ENCODE data around the gene MRPL41. TPM values are rescaled to one million over a fixed set of nuclear protein-coding genes. Genes with fewer than 3 reads are reported as not detected.

Gene MRPL41
- total and polyA plus RNA-seq, 2 of the 13 experiments (the other 11 are each of a cell fraction or from before 2014, with no cell fraction given), result 20.9 to 54.0 TPM

DNA sequence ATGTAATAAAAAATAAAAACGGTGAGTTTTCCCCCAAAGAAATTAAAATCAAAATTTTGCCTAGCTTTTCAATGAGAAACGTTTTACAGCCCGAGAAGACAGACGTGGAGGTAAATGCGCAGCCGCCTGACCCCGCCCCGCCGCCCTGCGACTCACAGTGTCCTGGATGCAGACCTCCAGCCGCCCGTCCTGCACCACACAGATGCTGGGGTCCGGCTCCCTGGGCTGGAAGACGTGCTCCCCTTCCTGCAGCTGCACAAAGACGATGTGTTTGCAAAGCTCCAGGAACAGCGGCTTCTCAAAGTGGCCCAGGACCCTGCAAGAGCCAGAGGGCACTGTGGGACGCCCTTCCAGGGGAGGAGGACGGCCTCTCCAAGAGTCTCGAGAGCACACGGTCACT lies 9.2 kb upstream of the MRPL41 start:
- intact Hi-C loops (cut with micrococcal nuclease; ENCODE audit: unreplicated experiment) (no loop called here), in situ Hi-C loops (cut with HindIII; ENCODE audit: extremely low pct_ligation_motif_present, low pct_unique_long_range_greater_than_20kb) (no loop called here)
- Histone ChIP-seq H3K9me3 (ENCODE audit: low read length) (peaks cover 10% of the 10 kb centered on the region; the same call in 1 of the 2 replicates), H3K4me3 (replicated peaks in 1 of 3; ENCODE audit: insufficient read depth in 1 of 3, low read depth in 2 of 3, low read length in 3 of 3) (no peak overlapping the region), H3K27ac (ENCODE audit: extremely low read length, insufficient read depth, low read length) (no peak overlapping the region), H3K4me2 (ENCODE audit: low read depth, low read length) (no peak overlapping the region), H3K36me3 (replicated peaks in 1 of 2; ENCODE audit: control insufficient read depth in 1 of 2, insufficient read depth in 2 of 2, low read length in 2 of 2) (no peaks in the 10 kb centered on the region), H4K20me1 (ENCODE audit: insufficient read depth, low read length) (no peaks in the 10 kb centered on the region), H3K27me3 (ENCODE audit: control insufficient read depth in 1 of 2, insufficient read depth in 2 of 2, low read length in 2 of 2) (peaks cover 0 to 2% of the 10 kb centered on the region in 2 experiments; a peak in 2 of 5 replicates), H2AFZ (ENCODE audit: low read length) (no peak overlapping the region), H3K4me1 (ENCODE audit: insufficient read depth, low read length) (no peaks in the 10 kb centered on the region; the same call in 1 of the 2 replicates), H3K9ac (ENCODE audit: insufficient read depth, low read depth, low read length) (no peak overlapping the region), H3K79me2 (ENCODE audit: insufficient read depth, low read length) (no peaks in the 10 kb centered on the region)
- CTCF ChIA-PET (ENCODE audit: low intra/inter-chr PET ratio, low total read pairs), result no interaction called here
- POLR2A ChIA-PET, result no interaction called here
- no peak for ATAC-seq
- DNase-seq (ENCODE audit: low spot score), result no peak
- no peak for FAIRE-seq
- WGBS (ENCODE audit: low lambda C conversion rate), result 67% methylated on average over 14 of the region's 20 CpGs
- no TSS peak for BruUV-seq (replicated peaks)
- TF ChIP-seq MAZ (IDR thresholded peaks at IDR 0.05; ENCODE audit: borderline replicate concordance, low read depth, low read length) (no peak), MAZ (CRISPR knock-in tag; IDR thresholded peaks at IDR 0.05; ENCODE audit: low read depth) (no peak), ZSCAN22 (CRISPR knock-in tag; IDR thresholded peaks at IDR 0.05) (no peak), ZBTB7A (CRISPR knock-in tag; IDR thresholded peaks at IDR 0.05) (no peak), ZNF598 (CRISPR knock-in tag; IDR thresholded peaks at IDR 0.05; ENCODE audit: borderline replicate concordance) (no peak), PHF5A (CRISPR knock-in tag; IDR thresholded peaks at IDR 0.05; ENCODE audit: low read depth, unreplicated experiment) (no peak), SCMH1 (CRISPR knock-in tag; IDR thresholded peaks at IDR 0.05; ENCODE audit: borderline replicate concordance) (no peak), RNF2 (conservative IDR thresholded peaks at IDR 0.05; ENCODE audit: low read depth) (no peak), ZNF703 (CRISPR knock-in tag; IDR thresholded peaks at IDR 0.05; ENCODE audit: borderline replicate concordance) (no peak), ZNF331 (CRISPR knock-in tag; IDR thresholded peaks at IDR 0.05) (no peak), JUND (CRISPR knock-in tag; IDR thresholded peaks at IDR 0.05) (no peak)
- TF ChIP-seq, protein P1, sequence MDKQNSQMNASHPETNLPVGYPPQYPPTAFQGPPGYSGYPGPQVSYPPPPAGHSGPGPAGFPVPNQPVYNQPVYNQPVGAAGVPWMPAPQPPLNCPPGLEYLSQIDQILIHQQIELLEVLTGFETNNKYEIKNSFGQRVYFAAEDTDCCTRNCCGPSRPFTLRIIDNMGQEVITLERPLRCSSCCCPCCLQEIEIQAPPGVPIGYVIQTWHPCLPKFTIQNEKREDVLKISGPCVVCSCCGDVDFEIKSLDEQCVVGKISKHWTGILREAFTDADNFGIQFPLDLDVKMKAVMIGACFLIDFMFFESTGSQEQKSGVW (CRISPR knock-in tag; IDR thresholded peaks at IDR 0.05; ENCODE audit: borderline replicate concordance), result no peak
- TF ChIP-seq, protein P2, sequence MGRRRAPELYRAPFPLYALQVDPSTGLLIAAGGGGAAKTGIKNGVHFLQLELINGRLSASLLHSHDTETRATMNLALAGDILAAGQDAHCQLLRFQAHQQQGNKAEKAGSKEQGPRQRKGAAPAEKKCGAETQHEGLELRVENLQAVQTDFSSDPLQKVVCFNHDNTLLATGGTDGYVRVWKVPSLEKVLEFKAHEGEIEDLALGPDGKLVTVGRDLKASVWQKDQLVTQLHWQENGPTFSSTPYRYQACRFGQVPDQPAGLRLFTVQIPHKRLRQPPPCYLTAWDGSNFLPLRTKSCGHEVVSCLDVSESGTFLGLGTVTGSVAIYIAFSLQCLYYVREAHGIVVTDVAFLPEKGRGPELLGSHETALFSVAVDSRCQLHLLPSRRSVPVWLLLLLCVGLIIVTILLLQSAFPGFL (CRISPR knock-in tag; IDR thresholded peaks at IDR 0.05), result no peak
- TF ChIP-seq, protein P3, sequence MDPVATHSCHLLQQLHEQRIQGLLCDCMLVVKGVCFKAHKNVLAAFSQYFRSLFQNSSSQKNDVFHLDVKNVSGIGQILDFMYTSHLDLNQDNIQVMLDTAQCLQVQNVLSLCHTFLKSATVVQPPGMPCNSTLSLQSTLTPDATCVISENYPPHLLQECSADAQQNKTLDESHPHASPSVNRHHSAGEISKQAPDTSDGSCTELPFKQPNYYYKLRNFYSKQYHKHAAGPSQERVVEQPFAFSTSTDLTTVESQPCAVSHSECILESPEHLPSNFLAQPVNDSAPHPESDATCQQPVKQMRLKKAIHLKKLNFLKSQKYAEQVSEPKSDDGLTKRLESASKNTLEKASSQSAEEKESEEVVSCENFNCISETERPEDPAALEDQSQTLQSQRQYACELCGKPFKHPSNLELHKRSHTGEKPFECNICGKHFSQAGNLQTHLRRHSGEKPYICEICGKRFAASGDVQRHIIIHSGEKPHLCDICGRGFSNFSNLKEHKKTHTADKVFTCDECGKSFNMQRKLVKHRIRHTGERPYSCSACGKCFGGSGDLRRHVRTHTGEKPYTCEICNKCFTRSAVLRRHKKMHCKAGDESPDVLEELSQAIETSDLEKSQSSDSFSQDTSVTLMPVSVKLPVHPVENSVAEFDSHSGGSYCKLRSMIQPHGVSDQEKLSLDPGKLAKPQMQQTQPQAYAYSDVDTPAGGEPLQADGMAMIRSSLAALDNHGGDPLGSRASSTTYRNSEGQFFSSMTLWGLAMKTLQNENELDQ (CRISPR knock-in tag; IDR thresholded peaks at IDR 0.05; ENCODE audit: borderline replicate concordance), result no peak
- TF ChIP-seq, protein P4, sequence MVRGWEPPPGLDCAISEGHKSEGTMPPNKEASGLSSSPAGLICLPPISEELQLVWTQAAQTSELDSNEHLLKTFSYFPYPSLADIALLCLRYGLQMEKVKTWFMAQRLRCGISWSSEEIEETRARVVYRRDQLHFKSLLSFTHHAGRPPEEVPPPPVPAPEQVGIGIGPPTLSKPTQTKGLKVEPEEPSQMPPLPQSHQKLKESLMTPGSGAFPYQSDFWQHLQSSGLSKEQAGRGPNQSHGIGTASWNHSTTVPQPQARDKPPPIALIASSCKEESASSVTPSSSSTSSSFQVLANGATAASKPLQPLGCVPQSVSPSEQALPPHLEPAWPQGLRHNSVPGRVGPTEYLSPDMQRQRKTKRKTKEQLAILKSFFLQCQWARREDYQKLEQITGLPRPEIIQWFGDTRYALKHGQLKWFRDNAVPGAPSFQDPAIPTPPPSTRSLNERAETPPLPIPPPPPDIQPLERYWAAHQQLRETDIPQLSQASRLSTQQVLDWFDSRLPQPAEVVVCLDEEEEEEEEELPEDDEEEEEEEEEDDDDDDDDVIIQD (CRISPR knock-in tag; IDR thresholded peaks at IDR 0.05; ENCODE audit: low read depth), result no peak
- TF ChIP-seq, protein P5, sequence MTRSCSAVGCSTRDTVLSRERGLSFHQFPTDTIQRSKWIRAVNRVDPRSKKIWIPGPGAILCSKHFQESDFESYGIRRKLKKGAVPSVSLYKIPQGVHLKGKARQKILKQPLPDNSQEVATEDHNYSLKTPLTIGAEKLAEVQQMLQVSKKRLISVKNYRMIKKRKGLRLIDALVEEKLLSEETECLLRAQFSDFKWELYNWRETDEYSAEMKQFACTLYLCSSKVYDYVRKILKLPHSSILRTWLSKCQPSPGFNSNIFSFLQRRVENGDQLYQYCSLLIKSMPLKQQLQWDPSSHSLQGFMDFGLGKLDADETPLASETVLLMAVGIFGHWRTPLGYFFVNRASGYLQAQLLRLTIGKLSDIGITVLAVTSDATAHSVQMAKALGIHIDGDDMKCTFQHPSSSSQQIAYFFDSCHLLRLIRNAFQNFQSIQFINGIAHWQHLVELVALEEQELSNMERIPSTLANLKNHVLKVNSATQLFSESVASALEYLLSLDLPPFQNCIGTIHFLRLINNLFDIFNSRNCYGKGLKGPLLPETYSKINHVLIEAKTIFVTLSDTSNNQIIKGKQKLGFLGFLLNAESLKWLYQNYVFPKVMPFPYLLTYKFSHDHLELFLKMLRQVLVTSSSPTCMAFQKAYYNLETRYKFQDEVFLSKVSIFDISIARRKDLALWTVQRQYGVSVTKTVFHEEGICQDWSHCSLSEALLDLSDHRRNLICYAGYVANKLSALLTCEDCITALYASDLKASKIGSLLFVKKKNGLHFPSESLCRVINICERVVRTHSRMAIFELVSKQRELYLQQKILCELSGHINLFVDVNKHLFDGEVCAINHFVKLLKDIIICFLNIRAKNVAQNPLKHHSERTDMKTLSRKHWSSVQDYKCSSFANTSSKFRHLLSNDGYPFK (CRISPR knock-in tag; IDR thresholded peaks at IDR 0.05; ENCODE audit: borderline replicate concordance), result no peak

Data from HepG2 (cell line).